Esophagus muscularis mucosa (tissue), 4 donors: Measurements from ENCODE around the gene CHCHD6. TPM values are rescaled to one million over a fixed set of nuclear protein-coding genes. Genes with fewer than 3 reads are reported as not detected.
A peak's percentile ranks its signal among the peaks of the same experiment; 100 is the strongest.

Source experiments
- DNase-seq: peaks from one replicate; pipeline ENCODE4 v3.0.0-alpha.2; 2017; ENCODE audit errors: extremely low spot score
- H3K27ac ChIP-seq, 4 donors: fragments of 200-600 bp; sonication (generic); replicated peaks in 1 of 4; 1 replicate in 3 of 4; 2 replicates in 1 of 4; pipeline ENCODE4 v1.5.1; 2016 to 2019; ENCODE audit warnings: mild to moderate bottlenecking in 1 of 4
- H3K27me3 ChIP-seq, 4 donors: fragments of 200-600 bp; sonication (generic); one replicate each; pipeline versions ENCODE4 v1.5.1 to v1.6.0; 2016 to 2019
- H3K36me3 ChIP-seq, 4 donors: fragments of 200-600 bp; sonication (generic); one replicate each; pipeline ENCODE4 v1.5.1; 2016 to 2019
- H3K4me1 ChIP-seq, 4 donors: fragments of 200-600 bp; sonication (generic); one replicate each; pipeline ENCODE4 v1.5.1; 2016 to 2019
- H3K4me3 ChIP-seq, 4 donors: fragments of 200-600 bp; sonication (generic); 1 replicate in 2 of 4; 2 replicates in 2 of 4; pipeline ENCODE4 v1.5.1; 2016 to 2019; ENCODE audit warnings: mild to moderate bottlenecking in 4 of 4, moderate library complexity in 1 of 4
- H3K9me3 ChIP-seq, 4 donors: fragments of 200-600 bp; sonication (generic); 1 replicate in 3 of 4; 2 replicates in 1 of 4; pipeline ENCODE4 v1.5.1; 2016 to 2019
- EP300 ChIP-seq: sonication (generic); formaldehyde crosslinking; IDR thresholded peaks from one replicate; pipeline ENCODE4 v1.6.1; 2017; ENCODE audit warnings: antibody characterized with exemption
- POLR2A ChIP-seq: fragments of 450-650 bp; IDR thresholded peaks from one replicate; pipeline ENCODE4 v1.6.1; 2017; ENCODE audit warnings: antibody characterized with exemption, moderate library complexity, mild to moderate bottlenecking, low read depth
- POLR2AphosphoS5 ChIP-seq, 2 donors: sonication (generic); formaldehyde crosslinking; IDR thresholded peaks; one replicate each; pipeline ENCODE4 v1.6.1; 2017; ENCODE audit warnings: antibody characterized with exemption in 2 of 2
- WGBS: methylation state at CpG from one replicate; pipeline ENCODE4 v1.1.5; 2018; 5-methylcytosine and 5-hydroxymethylcytosine counted together
- intact Hi-C: fragments of 100-400 bp; cut with DNase I; formaldehyde crosslinking; loops from one replicate; pipeline ENCODE4 v1.15.1; 2023
- total RNA-seq, 4 donors: library from RNA; depleted of rRNA; stranded (reverse); fragments of >200 nt; gene quantifications; one replicate each; pipeline versions ENCODE4 v1.1.0 to v1.2.1, GENCODE V29; 2016
- TF ChIP-seq, protein P1 (sequence below), 3 experiments: fragments of 200-600 bp in 2 of 3; fragments of 450-650 bp in 1 of 3; sonication (generic) in 2 of 3; IDR thresholded peaks; one replicate each; pipeline ENCODE4 v1.5.1; 2017 to 2019; ENCODE audit warnings: antibody characterized with exemption in 3 of 3, mild to moderate bottlenecking in 2 of 3, moderate library complexity in 1 of 3

Gene CHCHD6
- total RNA-seq, 4 donors from 2014 or later, result 10.3 to 13.4 (median 12.1) TPM

DNA sequence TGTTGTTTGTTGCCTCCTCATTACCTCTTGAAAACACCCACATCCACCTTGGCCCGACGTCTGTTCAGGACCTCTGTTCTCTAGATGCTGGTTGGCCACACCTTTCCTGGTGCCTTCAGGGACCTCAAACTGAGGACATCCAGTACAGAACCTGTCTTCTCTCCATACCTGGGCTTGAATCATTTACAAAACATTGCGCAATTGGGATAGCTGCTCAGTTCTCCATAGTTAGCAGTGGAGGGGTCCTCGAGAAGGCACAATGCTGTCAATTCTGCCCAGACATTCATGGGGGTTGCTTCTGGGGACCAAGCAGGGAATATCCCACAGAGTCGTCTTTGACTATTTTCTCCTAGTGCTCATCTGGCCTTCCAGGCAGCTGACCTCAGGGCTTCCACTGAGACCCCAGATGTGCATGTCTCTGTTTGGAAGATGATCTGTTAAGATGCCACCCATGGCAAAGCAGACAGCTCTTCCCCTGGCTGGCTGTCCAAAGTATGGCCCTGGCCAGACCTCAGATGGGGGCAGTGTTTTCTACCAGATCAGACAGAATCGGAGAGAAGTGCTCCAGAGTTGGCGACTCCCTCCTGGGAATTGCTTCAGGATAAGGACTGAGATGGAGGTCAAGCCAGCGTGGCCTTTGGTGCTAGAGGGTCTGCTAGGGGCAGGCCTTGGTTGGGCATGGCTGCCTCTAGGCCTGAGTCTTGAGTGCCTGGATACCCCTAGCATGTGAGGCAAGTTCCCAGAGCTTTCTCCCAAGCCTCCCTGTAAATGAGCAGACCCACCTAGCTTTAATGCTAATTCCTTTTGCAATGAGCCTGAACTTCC, 46.1 kb downstream of the CHCHD6 start:
- Histone ChIP-seq H3K27ac (no peak overlapping the region), H3K4me1 (peaks cover 11 to 18% (median 16%) of the 10 kb centered on the region in 4 donors), H3K9me3 (no peaks in the 10 kb centered on the region), H3K4me3 (no peak overlapping the region), H3K27me3 (no peaks in the 10 kb centered on the region), H3K36me3 (no peaks in the 10 kb centered on the region)
- WGBS, result 83% methylated on average over 6 of the region's 8 CpGs
- no peak for TF ChIP-seq EP300
- TF ChIP-seq POLR2AphosphoS5 (IDR thresholded peaks at IDR 0.05), result no peak
- TF ChIP-seq, protein P1, sequence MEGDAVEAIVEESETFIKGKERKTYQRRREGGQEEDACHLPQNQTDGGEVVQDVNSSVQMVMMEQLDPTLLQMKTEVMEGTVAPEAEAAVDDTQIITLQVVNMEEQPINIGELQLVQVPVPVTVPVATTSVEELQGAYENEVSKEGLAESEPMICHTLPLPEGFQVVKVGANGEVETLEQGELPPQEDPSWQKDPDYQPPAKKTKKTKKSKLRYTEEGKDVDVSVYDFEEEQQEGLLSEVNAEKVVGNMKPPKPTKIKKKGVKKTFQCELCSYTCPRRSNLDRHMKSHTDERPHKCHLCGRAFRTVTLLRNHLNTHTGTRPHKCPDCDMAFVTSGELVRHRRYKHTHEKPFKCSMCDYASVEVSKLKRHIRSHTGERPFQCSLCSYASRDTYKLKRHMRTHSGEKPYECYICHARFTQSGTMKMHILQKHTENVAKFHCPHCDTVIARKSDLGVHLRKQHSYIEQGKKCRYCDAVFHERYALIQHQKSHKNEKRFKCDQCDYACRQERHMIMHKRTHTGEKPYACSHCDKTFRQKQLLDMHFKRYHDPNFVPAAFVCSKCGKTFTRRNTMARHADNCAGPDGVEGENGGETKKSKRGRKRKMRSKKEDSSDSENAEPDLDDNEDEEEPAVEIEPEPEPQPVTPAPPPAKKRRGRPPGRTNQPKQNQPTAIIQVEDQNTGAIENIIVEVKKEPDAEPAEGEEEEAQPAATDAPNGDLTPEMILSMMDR (IDR thresholded peaks at IDR 0.05), result no peak
- no peak for TF ChIP-seq POLR2A
- DNase-seq, result no peak
- intact Hi-C loops, result loop anchor here (2.0 to 5.0 kb wide), 3 partner anchors 233 to 797 kb away; partner anchors contain the start of gene PLXNA1

DNA sequence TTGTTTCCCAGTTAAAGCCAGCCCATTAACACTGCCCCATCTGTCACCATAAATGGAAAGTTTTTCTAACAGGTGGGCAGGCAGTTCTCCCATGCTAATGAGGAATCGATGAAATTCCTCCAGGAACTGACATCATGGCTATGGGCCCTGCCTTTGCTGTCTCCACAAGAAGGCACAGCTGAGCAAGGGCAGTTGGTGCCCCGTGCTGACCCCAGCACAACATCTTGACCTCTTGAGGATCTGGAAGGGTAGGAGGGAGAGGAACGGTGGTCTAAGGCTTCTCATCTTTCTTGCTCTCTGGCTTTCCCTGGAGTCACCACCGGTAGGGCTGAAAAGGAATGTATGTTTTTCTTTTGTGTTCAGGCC, 46.7 kb downstream of the CHCHD6 start:
- no peaks in the 10 kb centered on the region for H3K27me3 ChIP-seq
- 61% methylated on average over 4 of the region's 4 CpGs for WGBS
- TF ChIP-seq, protein P1 (IDR thresholded peaks at IDR 0.05), result no peak
- TF ChIP-seq EP300 (no peak), POLR2A (no peak)
- no peaks in the 10 kb centered on the region for H3K9me3 ChIP-seq
- DNase-seq, result no peak
- H3K4me3 ChIP-seq, result no peak overlapping the region
- no peak overlapping the region for H3K27ac ChIP-seq
- H3K4me1 ChIP-seq, result peaks cover 11 to 18% (median 14%) of the 10 kb centered on the region in 4 donors
- H3K36me3 ChIP-seq, result no peaks in the 10 kb centered on the region
- intact Hi-C loops, result loop anchor here (2.0 to 5.0 kb wide), 3 partner anchors 232 to 797 kb away; partner anchors contain the start of gene PLXNA1

DNA sequence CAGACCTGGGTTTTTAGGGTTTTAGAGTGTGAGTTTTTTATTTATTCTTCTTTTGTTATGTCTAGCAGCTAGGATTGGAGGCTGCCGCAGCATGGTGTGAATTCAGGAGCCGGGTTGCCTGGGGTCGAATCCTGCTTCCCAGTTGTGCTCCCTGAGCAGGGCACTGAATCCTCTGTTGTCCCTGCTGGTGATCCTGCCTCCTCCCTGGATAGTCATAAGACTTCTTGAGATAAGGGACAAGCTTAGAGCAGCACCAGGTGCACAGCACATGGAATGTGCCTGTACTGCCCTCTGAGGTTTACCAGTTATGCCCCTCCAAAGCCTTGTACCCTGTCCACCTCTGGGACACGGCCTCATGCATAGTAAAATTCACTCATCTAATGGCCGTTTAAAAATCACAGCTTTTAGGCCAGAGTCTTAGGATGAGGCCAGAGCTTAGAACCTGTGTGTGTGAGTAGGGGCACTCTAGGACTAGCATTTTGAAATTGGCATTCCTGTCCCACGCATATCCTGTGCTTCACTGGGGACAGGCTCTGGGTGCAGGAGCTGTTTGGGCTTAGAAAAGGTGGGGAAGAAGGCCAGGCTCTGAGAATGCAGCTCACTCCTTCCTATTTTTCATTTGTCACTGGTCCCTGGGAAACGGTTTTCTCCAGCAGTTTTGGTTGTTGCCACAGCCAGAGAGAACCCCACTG, 47.7 kb downstream of the CHCHD6 start:
- Histone ChIP-seq H3K36me3 (no peaks in the 10 kb centered on the region), H3K27me3 (no peaks in the 10 kb centered on the region), H3K27ac (no peak overlapping the region), H3K4me1 (peaks cover 11 to 18% (median 14%) of the 10 kb centered on the region in 4 donors), H3K4me3 (no peak overlapping the region), H3K9me3 (no peaks in the 10 kb centered on the region)
- no peak for DNase-seq
- TF ChIP-seq POLR2A, result no peak
- TF ChIP-seq, protein P1 (IDR thresholded peaks at IDR 0.05), result no peak
- TF ChIP-seq EP300, result no peak
- no peak for TF ChIP-seq POLR2AphosphoS5 (IDR thresholded peaks at IDR 0.05)
- intact Hi-C loops, result loop anchor here (2.0 to 5.0 kb wide), 5 partner anchors 231 to 796 kb away; partner anchors contain the start of gene PLXNA1
- 66% methylated on average over 6 of the region's 7 CpGs for WGBS

DNA sequence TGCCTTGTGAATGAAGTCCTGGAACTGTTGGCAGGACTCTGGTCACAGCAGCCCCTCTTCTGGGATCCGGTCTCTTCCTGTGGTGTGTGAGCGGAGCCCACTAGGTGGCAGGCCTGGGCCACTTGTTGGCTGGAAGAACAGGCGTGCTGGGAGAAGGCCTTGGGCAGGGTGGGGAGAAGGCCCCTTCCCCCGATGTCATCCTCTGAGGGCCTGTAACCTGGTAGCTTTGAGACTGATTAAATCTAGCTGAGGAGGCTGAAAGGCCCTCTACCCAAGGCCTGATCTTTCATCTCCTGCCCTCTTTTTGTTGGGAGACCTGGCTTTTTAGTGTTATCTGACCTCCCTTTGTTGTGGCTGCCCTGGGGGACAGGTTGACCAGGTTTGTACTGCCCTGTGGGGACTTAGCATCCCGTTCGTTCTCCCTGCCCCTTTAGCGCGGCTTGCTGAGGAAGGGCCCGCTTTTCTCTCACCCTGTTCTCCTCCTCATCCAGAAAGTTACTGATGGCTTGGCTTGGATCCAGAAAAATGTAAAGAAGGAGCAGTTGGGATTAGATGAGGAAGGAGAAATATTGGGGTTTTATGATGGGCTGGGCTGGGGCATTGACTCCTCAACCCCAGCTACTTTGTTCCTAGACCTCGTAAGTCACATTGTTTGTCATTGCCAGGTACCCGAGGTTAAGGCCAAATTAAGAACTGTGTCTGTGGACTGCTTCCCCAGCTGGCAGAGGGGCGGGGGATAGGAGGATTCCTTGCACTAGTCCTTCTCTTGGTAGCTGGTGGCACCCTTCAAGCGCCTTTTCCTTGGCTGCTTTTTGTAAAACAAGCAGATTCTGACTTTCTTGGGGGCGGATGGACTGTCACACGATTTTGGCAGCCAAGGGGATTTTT, 48.5 kb downstream of the CHCHD6 start:
- 54% methylated on average over 12 of the region's 15 CpGs for WGBS
- intact Hi-C loops, result loop anchor here (2.0 to 5.0 kb wide), 4 partner anchors 250 to 795 kb away; no protein-coding TSS in a partner anchor

More for the DNA sequence above, 48.5 kb downstream of the CHCHD6 start:
- Histone ChIP-seq H3K27ac (no peak overlapping the region), H3K36me3 (no peaks in the 10 kb centered on the region), H3K9me3 (no peaks in the 10 kb centered on the region), H3K4me1 (peaks cover 11 to 18% (median 14%) of the 10 kb centered on the region in 4 donors), H3K4me3 (no peak overlapping the region), H3K27me3 (no peaks in the 10 kb centered on the region)
- TF ChIP-seq, protein P1 (IDR thresholded peaks at IDR 0.05), result peak; percentile 77 to 87 (median 81)
- TF ChIP-seq EP300, result no peak
- no peak for DNase-seq
